Muscle layer of duodenum (tissue), 2 donors: Measurements from ENCODE around the gene DCBLD2.
"Not testable (repeated sequence)": the region's sequence is repeated elsewhere in the genome, so short reads cannot be mapped to it uniquely, and the experiment has no call there.

ENCODE experiments used
- H3K27ac ChIP-seq: one replicate; pipeline ENCODE4 v1.7.0; 2013; ENCODE audit warnings: mild to moderate bottlenecking, low read length
- H3K27me3 ChIP-seq: one replicate; pipeline ENCODE4 v1.7.0; 2013; ENCODE audit warnings: low read depth, mild to moderate bottlenecking, control low read depth, low read length
- H3K36me3 ChIP-seq, 2 donors: one replicate each; pipeline ENCODE4 v1.7.0; 2013; ENCODE audit warnings: low read length in 2 of 2, control low read depth in 1 of 2, mild to moderate bottlenecking in 1 of 2; ENCODE audit not compliant: insufficient read depth in 2 of 2, control insufficient read depth in 1 of 2
- H3K4me1 ChIP-seq, 2 donors: one replicate each; pipeline ENCODE4 v1.7.0; 2013; ENCODE audit warnings: low read length in 2 of 2, mild to moderate bottlenecking in 2 of 2, control low read depth in 1 of 2, moderate library complexity in 1 of 2; ENCODE audit not compliant: insufficient read depth in 2 of 2, control insufficient read depth in 1 of 2
- H3K4me3 ChIP-seq, 2 donors: one replicate each; pipeline ENCODE4 v1.7.0; 2013; ENCODE audit warnings: low read length in 2 of 2, low read depth in 1 of 2, mild to moderate bottlenecking in 1 of 2
- H3K9me3 ChIP-seq, 2 donors: one replicate each; pipeline ENCODE4 v1.7.0; 2013; ENCODE audit warnings: low read length in 2 of 2, control low read depth in 1 of 2, mild to moderate bottlenecking in 1 of 2; ENCODE audit not compliant: control insufficient read depth in 1 of 2
- donor health status: healthy.

DCBLD2 gene

DNA sequence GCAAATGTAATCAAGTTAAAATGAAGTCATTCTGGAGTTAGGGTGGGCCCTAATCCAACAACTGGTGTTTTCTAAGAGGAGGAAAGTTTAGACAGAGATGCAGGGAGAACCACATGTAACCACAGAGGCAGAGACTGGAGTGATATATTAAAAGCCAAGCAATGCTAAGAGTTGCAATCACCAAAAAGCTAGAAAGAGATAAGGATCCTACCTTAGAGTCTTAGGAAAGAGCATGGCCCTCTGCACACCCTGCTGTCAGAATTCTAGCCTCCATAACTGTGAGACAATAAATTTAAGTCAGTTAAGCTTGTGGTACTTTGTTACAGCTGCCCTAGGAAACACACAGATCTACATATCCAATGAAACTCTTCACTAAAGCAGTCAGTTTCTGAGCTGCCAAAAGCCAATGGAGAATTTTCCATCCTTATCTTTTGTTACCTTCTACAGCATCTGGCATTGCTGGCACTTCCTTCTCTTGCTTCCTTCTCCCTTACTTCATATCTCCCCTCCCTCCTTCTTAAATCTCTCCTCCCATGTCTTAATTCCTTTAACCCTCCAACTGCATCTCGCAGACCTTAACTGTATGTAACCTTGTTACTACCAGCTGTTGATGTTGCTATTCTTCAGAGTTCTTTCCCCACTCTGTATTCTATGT lies 11.2 kb downstream of the DCBLD2 start:
- no peaks in the 10 kb centered on the region for H3K27me3 ChIP-seq
- no peak overlapping the region for H3K27ac ChIP-seq
- no peak overlapping the region for H3K4me3 ChIP-seq
- peaks cover 4 to 60% of the 10 kb centered on the region in 2 donors for H3K4me1 ChIP-seq
- no peaks in the 10 kb centered on the region for H3K9me3 ChIP-seq
- H3K36me3 ChIP-seq: no peaks in the 10 kb centered on the region

DNA sequence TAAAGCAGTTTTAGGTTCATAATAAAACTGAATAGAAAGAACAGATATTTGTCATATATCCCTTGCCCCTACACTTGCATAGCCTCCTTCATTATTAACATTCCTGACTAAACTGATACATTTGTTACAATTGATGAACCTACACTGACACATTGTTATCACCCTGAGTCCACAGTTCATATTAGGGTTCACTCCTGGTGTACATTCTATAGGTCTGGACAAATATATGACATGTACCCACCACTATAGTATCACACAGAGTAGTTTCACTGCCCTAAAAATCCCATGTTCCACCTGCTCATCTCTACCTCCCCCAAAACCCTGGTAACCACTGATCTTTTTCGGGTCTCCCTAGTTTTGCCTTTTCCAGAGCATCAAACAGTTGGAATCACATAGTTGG lies 13.8 kb downstream of the DCBLD2 start:
- Histone ChIP-seq H3K9me3 (no peaks in the 10 kb centered on the region), H3K27me3 (no peaks in the 10 kb centered on the region), H3K4me1 (peaks cover 4 to 58% of the 10 kb centered on the region in 2 donors), H3K27ac (no peak overlapping the region), H3K36me3 (no peaks in the 10 kb centered on the region), H3K4me3 (no peak overlapping the region)

DNA sequence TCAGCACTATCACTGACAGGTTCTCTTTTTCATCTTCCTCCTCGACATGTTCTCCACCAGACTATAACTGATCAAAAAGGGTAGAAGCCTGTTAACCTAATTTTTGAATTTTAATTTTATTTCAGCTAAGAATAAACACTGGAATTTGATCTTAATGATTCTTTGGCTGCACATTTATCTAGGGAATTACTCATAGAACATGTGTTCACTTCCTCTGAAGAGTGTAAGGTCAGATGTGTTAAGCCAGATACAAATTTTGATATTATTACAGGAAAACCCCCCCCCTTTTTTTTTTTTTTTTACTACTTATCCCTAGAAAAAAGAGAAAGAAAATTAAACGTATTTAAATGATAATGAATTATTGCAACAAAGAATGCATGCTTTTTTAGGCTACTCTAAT lies 15.0 kb downstream of the DCBLD2 start:
- H3K36me3 ChIP-seq: no peaks in the 10 kb centered on the region
- no peak overlapping the region for H3K4me3 ChIP-seq
- no peaks in the 10 kb centered on the region for H3K27me3 ChIP-seq
- H3K9me3 ChIP-seq: no peaks in the 10 kb centered on the region
- H3K27ac ChIP-seq: no peak overlapping the region
- H3K4me1 ChIP-seq: peaks cover 4 to 47% of the 10 kb centered on the region in 2 donors

DNA sequence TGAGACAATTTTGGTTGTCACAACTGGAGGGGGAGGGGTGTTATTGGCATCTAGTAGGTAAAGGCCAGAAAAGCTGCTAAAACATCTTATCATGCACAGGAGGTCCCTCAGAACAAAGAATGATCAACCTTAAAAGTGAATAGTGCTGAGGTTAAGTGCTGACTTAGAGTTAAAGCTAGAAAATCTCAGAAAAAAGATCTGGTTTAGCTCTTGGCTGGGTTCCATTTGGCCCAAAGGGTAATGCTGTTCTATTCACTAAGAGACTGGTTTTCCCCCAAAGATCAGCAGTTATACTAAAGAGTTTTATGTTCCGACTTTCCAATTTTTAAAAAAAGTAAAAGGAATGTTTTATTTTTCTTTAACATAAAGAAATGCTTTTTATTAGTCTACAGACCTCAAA lies 15.6 kb downstream of the DCBLD2 start:
- Histone ChIP-seq H3K4me3 (no peak overlapping the region), H3K36me3 (peaks cover 0 to 3% of the 10 kb centered on the region in 2 donors), H3K27me3 (no peaks in the 10 kb centered on the region), H3K4me1 (peaks cover 4 to 41% of the 10 kb centered on the region in 2 donors), H3K27ac (no peak overlapping the region), H3K9me3 (no peaks in the 10 kb centered on the region)

DNA sequence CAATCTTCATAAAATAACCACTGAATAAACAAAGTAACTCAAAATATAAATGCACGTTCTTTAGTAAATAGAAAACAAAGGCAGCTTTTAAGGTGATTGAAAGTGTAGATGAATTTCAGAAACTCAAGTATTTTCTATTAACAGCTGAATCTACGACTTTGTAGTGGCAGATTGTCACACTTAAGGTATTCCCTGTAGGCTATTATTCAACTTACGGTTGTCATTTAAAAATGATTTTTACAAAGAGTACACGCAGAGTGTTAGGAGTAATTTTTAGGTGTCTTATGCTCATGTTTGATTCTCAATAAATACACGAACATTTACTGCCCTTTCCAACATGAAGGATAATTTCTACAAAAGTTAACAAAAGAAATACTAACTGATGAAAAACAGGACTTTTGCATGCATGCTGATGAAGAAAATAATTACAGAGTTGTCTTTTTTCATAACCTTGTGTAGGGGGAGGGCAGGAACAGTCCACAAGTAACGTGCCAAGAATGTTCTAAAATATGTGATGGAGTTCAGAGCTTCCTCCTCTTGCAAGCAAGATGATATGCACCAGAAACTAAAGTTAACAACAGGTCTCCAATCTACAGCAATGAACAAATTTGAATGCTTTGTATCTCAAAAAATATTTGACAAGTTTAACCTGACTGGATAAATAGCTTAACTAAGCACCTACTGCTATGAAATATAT lies 16.7 kb downstream of the DCBLD2 start:
- H3K27me3 ChIP-seq: no peaks in the 10 kb centered on the region
- no peak overlapping the region for H3K4me3 ChIP-seq
- H3K4me1 ChIP-seq: peaks cover 1 to 30% of the 10 kb centered on the region in 2 donors
- peaks cover 0 to 13% of the 10 kb centered on the region in 2 donors for H3K36me3 ChIP-seq
- no peaks in the 10 kb centered on the region for H3K9me3 ChIP-seq
- H3K27ac ChIP-seq: no peak overlapping the region

DNA sequence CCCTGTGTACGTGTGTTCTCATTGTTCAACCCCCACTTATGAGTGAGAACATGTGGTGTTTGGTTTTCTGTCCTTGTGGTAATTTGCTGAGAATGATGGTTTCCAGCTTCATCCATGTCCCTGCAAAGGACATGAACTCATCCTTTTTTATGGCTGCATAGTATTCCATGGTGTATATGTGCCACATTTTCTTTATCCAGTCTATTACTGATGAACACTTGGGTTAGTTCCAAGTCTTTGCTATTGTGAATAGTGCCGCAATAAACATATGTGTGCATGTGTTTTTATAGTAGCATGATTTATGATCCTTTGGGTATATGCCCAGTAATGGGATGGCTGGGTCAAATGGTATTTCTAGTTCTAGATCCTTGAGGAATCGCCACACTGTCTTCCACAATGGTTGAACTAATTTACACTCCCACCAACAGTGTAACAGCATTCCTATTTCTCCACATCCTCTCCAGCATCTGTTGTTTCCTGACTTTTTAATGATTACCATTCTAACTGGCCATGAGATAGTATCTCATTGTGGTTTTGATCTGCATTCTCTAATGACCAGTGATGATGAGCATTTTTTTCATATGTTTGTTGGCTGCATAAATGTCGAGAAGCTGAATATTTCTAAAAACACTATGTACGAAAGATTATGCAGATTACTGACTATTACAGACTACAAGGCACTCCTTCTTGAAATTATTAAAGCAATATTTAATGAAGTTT lies 18.7 kb downstream of the DCBLD2 start:
- H3K4me1 ChIP-seq: peaks cover 0 to 21% of the 10 kb centered on the region in 2 donors
- H3K27ac ChIP-seq, H3K9me3 ChIP-seq, H3K27me3 ChIP-seq, H3K4me3 ChIP-seq: not testable (repeated sequence)
- peaks cover 0 to 13% of the 10 kb centered on the region in 2 donors for H3K36me3 ChIP-seq

DNA sequence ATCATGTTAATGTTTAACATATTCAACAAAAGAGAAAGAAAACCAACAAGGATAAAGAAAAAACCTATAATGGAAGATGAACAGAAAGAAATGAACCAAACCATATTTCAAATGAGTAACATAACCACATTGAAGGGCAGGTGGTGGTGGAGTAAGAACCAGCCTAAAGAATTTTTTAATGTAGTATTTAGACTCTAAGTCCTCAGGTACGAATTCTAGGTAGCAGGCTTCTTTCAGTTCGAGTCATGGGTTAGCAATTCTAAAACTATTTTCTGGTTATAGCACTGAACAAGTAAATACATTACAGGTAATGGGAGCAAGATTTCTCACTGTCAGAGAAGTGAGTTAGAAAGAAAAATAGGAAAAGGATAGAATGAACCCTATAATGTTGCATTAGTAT lies 24.4 kb downstream of the DCBLD2 start:
- Histone ChIP-seq H3K4me1 (no peaks in the 10 kb centered on the region), H3K36me3 (peaks cover 0 to 13% of the 10 kb centered on the region in 2 donors), H3K27me3 (no peaks in the 10 kb centered on the region), H3K4me3 (no peak overlapping the region), H3K9me3 (no peaks in the 10 kb centered on the region), H3K27ac (no peak overlapping the region)

DNA sequence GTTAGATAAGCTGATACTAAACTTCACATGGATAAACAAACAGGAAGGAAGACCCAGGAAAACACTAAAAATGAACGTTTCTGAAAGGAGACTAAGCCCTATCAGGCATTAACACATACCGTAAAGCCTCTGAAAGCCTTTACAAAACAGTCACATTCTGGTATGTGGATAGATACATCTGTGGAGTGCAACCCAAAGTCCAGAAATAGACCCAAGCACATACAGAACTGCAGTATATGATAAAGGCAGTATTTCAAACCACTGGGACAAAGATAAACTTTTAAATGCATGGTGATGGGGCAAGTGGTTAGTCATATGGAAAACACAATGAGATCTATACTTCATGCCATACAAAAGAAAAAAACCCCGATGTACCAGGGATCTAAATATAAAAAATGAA lies 26.0 kb downstream of the DCBLD2 start:
- H3K27ac ChIP-seq: no peak overlapping the region
- peaks cover 0 to 7% of the 10 kb centered on the region in 2 donors for H3K36me3 ChIP-seq
- no peaks in the 10 kb centered on the region for H3K9me3 ChIP-seq
- no peaks in the 10 kb centered on the region for H3K27me3 ChIP-seq
- H3K4me1 ChIP-seq: no peaks in the 10 kb centered on the region
- H3K4me3 ChIP-seq: no peak overlapping the region

DNA sequence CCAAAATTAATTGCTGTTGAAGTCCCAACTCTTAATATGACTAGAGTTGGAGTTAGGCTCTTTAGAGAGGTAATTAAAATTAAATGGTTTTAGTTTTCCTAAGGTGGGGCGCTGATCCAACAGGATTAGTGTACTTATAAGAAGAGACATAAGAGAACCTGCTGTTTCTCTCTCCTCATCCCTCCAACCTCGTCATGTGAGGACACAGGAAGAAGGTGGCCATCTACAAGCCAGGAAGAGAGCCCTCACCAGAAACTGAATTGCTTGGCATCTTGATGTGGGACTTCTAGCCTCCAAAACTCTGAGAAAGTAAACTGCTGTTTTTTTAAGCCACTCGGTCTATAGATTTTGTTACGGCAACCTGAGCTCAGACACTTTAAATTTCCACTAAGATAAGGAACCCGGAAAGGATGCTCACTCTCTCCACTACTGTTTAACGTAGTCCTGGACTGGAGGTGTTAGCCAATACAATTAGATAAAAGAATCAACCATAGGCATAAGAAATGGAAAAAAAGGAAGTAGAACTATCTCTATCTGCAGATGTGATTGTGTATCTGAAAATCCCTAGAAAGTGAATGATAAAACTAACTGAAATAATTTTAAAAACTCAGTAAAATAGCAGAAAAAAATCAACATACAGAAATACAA lies 26.8 kb downstream of the DCBLD2 start:
- Histone ChIP-seq H3K9me3 (no peaks in the 10 kb centered on the region), H3K4me1 (no peaks in the 10 kb centered on the region), H3K36me3 (no peaks in the 10 kb centered on the region), H3K27ac (no peak overlapping the region), H3K27me3 (no peaks in the 10 kb centered on the region), H3K4me3 (no peak overlapping the region)

DNA sequence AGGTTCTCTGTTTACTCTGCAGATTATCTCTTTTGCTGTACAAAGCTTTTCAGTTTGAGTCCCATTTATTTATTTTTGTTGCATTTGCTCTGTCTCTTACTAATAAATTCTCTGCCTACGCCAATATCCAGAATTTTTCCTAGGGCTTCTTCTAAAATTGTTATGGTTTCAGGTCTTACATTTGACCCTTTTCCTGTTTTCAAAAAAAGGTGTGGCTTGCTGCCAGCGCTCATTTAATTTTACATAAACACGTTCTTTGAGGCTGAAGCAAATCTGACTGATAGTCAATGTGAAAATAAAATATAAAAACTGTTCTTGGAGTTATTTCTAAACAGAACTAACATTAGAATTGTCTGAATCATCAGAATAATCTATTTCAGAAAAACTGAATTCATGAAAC lies 32.1 kb downstream of the DCBLD2 start:
- Histone ChIP-seq H3K9me3 (no peaks in the 10 kb centered on the region), H3K27ac (no peak overlapping the region), H3K27me3 (no peaks in the 10 kb centered on the region), H3K4me1 (no peaks in the 10 kb centered on the region), H3K4me3 (no peak overlapping the region), H3K36me3 (no peaks in the 10 kb centered on the region)

DNA sequence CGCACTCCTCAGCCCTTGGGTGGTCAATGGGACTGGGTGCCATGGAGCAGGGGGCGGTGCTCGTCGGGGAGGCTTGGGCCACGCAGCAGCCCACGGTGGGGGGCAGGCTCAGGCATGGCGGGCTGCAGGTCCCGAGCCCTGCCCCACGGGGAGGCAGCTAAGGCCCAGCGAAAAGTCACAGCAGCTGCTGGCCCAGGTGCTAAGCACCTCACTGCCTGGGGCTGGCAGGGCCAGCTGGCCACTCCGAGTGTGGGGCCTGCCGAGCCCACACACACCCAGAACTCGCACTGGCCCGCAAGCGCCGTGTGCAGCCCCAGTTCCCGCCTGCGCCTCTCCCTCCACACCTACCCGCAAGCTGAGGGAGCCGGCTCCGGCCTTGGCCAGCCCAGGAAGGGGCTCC lies 43.5 kb downstream of the DCBLD2 start:
- H3K27me3 ChIP-seq, H3K27ac ChIP-seq, H3K4me3 ChIP-seq, H3K4me1 ChIP-seq, H3K9me3 ChIP-seq: not testable (repeated sequence)
- peaks cover 0 to 10% of the 10 kb centered on the region in 2 donors for H3K36me3 ChIP-seq
